NCI-H69 (cell line): Measurements from ENCODE around the gene VPS4B.
"Not testable (repeated sequence)": the region's sequence is repeated elsewhere in the genome, so short reads cannot be mapped to it uniquely, and the experiment has no call there.

Experiments
- DNase-seq: peaks from one replicate; lab custom pipeline; 2025; lab: John Stamatoyannopoulos, UW

VPS4B gene

DNA sequence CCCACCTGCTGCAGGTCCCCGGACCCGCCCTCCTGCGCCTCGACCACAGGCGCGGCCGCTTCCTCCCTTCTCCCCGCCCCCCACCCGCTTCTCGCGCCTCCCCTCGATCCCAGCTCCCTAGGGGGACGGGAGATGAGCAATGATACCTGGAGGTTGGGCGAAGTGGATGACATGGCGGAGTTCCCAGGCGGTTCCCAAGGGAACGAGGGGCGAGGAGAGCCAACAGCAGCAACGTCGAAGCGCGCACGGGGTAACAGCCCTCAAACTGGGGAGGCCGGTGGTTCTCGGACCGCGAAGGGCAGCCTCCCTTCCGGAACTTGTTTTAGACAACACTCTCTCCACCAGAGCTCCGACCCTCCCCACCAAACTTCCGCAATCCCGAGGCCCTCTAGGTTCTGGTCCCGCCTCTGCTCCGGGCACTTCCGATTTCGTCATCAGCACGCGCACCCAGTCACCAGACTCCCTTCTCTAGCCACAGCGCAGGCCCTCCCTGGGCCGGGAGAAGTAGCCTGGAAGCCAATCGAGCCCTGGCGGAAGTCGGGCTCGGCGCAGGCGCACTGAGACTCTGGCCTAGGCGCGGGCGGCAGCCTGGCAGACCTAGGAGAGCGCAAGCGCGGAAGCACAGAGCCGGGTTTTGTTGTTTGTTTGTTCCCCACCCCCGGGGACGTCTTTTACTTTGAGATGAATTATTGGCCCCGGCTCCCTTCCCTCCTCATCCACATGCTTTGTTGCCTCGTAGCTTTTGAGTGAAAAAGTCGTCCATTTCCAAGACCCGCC lies at the start of gene VPS4B:
Gene VPS4B, minus strand, starts transcription at position 390 of the 777 bp plus-strand sequence. Its CDS starts 217 bp downstream, at position 173.
- peak; percentile 100 for DNase-seq

DNA sequence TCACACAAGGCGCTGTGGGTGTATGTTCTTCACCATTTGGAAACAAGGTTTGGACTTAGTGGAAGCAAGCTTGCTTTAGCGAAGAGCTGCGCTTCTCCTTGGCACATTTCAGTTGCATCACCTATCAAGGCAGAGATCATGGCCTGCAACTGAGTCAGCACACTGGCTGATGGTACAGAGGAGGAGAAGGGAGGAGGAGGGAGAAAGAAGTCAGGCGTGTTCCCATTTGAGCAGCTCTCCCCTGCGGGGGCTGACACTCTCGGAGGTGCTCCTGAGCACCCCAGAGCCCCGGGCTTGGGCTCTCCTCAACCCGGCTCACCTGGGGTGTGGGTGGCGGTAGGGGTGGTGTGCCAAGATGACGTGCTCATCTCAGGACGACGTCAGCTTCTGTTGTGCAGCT lies 48.5 kb upstream of the VPS4B start:
- DNase-seq: no peak

DNA sequence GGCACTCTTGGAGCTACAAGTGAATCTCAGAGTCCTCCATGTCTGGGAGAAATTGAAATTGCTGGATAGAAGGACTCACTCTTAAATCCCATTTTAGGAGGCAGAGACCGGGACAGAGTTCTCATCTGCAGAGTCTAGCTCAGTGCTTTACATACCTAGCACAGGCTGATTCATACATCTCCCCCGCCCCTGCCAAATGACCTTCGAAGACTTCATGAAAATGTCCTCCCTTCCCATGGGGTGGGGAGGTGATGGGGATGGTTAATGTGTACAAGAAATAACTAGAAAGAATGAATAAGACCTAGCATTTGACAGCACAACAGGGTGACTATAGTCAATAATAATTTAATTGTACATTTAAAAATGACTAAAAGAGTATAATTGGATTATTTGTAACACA lies 46.3 kb upstream of the VPS4B start:
- no peak for DNase-seq

DNA sequence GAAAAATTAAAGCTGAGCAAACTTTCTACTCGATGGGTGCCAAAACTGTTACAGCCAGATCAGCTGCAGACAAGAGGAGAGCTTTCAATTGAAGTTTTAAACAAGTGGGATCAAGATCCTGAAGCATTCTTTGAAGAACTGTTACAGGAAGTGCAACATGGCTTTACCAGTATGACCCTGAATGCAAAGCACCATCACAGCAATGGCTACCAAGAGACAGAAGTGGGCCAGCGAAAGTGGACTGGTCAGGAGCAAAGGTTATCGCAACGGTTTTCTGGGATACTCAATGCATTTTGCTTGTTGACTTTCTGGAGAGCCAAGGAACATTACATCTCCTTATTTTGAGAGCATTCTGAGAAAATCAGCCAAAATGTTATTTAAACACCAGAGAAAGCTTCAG lies 45.4 kb upstream of the VPS4B start:
- no peak for DNase-seq

DNA sequence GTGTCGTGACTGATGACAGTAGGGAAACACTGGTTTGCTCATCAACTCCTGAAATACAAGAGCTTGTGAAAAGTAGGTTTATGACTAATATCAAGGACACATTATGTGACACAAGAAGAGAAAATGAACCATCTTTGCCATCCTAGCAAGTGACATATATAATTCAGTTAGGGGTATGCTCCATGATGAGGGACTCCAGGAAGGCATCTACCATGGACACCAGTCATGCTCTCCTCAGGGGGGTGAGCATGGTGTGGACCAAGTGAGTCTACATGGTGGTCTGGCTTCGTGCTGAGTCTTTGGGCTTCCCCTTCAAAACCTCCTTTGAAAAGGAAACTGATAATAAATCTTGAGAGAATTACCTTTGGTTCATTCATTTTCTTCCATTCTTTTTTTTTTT lies 42.8 kb upstream of the VPS4B start:
- DNase-seq: no peak

DNA sequence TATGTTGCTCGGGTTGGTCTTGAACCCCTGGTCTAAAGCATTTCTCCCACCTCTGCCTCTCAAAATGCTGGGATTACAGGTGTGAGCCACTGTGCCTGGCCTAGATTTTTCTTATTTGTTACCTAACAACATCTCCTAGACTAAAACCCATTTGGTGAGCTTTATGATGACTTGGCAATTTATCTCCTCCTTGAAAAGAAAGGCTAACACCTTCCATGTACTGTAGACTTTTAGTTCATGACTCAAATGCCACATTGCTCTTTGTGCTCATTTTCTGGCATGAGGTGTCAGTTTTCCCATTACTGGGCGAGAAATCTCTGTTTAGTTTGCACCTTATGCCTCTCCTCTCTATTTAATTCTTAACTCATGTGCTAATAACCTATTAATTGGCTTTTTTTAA lies 42.2 kb upstream of the VPS4B start:
- no peak for DNase-seq

DNA sequence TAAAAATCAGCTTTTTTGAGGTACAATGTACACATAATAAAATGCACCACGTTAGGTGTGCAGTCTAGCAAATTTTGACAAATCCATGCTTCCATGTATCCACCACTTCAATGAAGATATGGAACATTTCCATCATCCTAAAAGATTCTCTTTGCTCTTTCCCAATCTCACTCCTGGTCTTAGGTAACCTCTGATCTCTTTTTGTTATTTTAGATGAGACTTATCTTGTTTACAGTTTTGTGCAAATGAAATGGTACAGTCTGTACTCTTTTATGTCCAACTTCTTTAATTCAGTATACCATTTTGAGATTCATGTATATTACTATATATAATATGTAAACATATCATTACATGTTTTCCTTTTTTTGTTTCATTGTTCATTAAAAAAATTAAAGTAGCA lies 38.1 kb upstream of the VPS4B start:
- DNase-seq: no peak

DNA sequence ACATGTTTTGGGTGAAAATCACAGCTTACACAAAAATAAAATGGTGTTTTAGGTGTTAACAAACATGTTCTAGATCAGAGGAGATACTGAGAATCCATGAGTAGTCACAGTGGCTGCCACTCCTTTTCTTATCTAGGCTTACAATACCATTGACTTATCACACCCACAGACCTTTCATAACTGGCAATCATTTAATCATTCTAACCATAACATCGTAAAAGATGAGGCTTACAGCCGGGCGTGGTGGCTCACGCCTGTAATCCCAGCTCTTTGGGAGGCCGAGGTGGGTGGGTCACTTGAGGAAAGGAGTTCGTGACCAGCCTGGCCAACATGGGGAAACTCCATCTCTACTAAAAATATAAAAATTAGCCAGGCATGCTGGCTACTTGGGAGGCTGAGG lies 35.7 kb upstream of the VPS4B start:
- no peak for DNase-seq

DNA sequence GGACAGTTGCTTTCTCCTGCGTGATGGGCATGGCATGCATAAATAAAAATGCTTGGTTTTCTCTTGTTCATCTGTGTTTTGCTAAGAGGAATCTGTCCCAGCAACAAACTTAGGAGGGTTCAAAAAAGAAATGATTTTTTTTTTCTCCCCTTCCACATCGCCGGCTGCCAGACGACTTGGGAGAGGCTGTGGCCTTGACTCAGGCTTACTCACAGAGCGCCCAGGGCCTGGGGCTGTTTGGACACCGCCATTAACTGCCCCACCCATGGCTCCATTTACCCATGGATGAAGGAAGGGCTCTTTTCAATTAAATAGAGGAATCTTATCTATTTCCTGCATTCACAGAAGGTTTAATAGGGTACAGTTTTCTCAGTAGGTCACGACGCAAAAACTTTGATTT lies 32.2 kb upstream of the VPS4B start:
- DNase-seq: peak; percentile 53

DNA sequence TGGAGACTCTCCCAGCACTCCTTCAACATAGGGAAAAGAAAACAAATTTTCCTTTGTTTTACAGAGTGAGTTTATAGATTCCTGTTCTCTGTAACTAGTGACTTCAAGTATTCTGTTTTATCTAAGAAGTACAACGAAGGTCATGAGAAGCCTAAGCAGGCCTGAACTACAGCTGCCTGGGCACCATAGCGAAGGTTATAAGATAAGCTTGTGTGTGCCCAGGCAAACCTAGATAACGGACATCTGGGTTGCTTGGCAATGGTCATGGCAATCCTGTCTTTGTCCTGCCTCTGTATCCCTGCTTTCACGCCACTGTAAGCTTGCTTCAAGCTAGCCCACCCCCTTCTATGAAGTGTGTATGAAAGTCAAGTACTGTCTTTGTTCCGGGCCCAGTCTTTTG lies 30.5 kb upstream of the VPS4B start:
- not testable (repeated sequence) for DNase-seq

DNA sequence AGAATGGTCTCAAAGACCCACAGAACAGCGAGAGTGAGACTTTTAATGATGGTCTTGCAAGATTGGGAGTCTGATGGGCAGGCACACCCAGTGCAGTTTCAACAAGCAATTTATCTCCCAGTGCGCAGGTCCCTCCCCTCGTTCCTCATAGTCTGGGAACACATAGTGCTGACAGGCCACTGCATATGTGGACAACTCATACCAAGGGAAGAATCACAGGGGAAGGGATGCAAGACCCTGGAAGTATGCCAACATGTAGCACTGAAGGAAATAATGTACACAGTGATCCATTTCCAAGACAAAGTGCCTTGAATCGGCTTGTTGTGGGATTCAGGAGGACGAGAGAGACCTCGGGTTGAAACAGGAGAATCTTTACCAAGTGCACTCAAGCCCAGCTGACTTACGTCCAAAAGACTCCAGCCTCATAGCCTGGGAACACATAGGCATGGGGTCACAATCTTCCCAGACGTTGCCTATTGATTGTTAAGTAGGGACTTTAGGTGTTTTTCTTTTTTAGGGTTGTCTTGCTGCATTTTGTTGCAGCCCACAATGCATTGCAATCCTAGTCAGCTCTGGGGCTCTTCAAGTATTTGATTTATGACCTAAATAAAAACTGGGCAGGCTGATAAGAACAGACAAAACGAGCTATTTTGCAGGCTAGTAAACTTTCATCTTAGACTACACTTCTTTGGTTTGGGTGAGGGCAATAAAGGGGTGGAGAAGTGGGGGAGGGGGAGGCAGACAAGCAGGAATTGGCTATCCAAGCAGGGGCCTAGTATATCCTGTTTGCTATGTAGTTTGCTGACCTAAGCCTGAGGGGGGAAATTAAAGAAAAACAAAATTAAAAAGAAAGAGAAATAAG lies 29.8 kb upstream of the VPS4B start:
- peak; percentile 37 for DNase-seq

DNA sequence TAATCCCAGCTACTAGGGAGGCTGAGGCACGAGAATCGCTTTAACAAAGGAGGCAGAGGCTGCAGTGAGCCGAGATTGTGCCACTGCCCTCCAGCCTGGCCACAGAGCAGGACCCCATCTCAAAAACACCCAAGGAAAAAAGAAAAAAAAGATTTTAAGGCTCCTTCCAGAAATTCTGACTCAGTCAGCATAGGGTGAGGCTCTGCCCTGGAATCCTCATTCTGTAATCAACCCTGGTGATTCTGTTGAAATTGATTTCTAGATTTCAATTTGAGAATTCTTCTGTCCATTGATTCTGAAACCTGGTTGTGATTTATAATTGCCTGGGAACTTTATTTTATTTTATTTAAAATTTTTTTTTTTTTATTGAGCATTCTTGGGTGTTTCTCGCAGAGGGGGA lies 27.1 kb upstream of the VPS4B start:
- no peak for DNase-seq

DNA sequence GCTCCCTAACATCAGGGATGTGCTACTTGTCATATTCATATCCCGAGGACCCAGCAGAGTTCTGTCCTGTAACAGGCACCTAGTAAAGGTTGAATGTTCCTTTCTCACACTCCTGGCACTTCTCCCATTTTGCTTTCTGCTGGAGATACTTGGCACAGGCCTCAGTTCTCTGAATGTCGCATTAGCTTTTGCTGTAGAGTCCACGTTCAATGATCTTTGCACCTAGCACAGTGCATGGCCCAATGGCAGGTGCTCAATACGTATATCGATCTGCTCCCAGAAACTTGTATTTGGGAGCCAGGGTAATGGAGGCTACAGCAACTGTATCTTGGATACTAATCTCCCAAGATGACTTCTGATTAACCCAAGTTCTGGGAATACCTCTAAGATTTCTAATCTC lies 24.8 kb upstream of the VPS4B start:
- DNase-seq: no peak

DNA sequence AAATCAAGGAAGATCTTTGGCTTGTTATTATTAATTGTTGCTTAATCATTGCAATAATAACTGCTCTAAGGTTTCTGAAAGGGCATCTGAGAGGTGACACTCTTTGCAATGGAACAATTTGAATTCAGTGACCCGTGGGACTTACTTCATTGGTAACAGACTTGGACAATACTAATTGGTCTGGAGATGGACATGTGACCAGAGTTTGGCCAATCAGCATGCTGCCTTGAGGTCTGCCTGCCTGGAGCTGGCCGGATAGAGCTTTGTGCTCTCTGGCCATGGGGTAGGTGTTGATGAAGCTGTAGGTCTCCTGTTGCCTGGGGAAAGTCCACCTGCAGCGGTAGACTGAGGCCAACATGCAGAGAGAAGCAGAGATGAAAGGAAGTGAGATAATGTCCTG lies 24.0 kb upstream of the VPS4B start:
- DNase-seq: peak; percentile 27

DNA sequence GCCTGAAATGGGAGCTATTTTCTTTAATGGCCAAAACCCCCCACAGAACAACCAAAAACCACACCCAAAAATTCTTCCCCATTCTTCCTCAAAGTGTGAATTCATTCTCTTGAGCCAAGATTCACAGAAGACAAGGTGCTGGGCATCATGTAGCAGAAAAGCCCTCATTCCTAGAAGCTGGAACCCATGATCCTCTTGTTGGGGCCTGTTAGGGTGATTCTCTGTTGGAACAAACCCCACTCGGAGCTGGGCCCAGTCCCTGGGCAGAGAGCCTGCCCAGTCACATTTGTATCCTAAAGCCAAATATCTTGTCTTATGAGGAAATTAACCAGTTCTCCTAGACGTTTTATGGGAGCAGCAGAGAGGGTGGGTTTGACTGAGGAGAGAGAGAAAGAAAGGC lies 22.8 kb upstream of the VPS4B start:
- DNase-seq: no peak

DNA sequence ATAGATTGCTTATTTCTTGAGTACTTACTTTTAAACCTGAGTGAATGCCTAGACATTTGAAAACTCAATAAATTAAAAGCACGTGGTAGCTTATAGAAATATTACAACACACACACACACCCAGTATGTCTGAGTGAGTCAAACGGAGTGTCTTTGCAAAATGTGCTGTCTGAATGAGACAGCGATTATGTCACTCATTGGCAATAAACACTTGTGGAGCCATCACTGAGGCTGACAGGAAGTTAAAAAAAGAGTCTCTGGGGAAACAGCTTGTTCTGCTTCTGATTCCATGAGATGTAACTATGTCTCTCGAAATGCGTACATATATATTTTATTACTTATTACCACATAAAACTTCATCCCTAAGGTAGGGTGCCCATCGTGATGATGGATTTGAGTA lies 22.3 kb upstream of the VPS4B start:
- no peak for DNase-seq

DNA sequence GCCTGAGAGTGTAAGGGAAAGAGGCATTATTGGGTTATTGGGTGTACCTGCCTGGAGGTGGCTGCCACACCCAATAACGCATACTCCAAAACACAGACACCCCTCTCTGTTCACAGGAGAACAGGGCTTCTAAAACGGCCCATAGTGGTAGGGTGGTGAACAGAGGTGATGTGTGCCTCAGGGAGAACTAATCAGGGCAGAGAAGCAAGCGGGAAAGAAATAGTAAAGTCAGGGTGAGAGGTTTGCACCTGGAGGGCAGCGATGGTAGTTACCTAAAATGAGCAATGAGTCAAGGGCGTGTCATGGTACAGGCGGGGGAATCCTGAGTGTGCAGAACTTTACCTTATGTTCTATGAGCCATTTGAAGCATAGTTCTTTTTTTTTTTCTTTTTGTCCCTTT lies 21.6 kb upstream of the VPS4B start:
- no peak for DNase-seq

DNA sequence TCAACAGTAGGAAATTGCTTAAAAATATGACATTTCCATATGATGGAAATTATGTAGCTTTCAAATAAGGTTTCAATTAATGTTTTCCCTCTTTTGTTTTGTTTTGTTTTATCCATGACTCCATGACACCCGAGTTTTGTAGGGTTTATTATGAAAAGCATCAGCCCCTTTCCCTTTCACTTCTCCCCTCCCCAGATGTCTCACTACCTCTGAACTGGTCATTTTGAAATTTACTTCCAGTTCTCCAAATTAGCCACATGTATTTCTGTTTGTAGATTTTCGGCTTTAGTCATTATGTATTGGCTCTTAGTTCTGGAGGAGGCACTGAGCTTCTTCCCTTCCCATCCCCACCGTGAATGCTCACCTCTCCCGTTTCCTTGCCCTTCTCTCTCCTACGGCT lies 18.6 kb upstream of the VPS4B start:
- no peak for DNase-seq

DNA sequence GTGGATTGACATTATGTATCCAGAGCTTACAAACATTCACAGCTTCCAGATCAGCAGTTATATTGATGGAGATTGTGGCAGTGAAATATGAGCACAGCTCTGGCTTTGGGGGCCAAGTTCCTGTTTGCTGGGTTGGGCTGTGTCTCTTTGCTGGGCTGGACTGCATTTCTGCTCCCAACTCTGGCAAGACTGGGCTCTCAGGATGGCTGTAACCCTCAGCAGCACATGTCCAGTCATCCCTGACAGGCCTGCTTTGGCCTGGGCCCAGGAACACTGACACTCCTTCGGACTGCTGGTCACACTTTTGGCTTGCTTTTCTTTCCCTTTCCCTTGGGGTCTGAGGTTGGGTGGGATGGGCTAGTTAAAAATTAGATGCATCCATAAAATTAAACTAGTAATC lies 17.9 kb upstream of the VPS4B start:
- DNase-seq: no peak

DNA sequence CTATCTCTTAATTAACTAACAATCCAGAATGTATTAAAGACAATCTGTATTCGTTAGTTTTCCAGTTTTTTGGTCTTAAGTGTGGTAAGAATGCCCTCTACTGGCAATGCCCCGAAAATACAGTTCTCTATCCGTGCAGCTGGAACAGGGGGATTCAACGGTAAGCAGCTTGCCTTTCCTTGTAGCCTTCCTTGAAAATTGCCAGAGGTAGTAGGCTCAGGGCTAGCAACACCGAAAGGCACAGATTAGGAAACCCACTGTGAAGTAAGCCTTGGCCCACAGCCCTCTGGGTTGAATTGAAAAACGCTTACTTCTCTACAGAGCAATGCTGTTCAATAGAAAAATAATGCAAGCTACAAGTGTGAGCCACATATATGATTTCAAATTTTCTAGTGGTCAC lies 17.1 kb upstream of the VPS4B start:
- DNase-seq: peak; percentile 84

DNA sequence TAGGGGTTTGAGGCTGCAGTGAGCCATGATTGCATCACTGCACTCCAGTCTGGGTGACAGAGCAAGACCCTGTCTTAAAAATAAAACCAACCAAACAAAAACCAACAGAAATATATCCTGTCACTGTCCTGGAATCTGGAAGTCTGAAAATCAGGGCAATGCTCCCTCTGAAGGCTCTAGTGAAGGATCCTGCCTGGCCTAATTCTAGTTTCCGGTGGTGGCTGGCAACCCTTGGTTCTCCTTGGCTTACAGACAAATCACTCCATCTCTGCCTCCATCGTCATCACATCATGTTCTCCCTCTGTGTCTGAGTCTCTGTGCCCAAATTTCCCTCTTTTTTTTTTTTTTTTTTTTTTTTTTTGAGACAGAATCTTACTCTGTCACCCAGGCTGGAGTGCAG lies 15.9 kb upstream of the VPS4B start:
- DNase-seq: no peak

DNA sequence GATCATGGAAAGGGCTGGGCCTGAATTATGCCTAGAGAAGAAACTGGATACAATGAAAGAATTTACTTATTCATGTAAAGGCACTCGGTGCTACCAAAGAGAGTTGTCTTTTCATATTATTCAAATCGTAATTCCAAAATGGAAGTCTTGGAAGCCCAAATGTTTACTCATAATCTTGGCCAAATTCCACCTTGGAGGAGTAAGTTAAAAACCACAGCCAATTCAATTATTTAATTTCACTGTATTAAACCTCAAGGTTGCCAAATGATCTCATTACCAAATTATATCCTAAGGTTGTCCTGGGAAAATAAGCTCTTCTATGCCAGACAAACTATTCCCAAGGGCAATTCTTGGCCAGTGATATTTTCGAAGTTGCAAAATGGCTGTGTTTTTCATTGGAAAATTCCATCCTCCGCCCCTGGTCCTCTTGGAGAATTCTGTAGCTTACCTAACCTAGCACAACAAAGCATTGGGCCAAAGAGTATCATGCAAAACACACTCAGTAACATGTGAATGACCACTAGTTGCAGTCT lies 11.1 kb upstream of the VPS4B start:
- no peak for DNase-seq

DNA sequence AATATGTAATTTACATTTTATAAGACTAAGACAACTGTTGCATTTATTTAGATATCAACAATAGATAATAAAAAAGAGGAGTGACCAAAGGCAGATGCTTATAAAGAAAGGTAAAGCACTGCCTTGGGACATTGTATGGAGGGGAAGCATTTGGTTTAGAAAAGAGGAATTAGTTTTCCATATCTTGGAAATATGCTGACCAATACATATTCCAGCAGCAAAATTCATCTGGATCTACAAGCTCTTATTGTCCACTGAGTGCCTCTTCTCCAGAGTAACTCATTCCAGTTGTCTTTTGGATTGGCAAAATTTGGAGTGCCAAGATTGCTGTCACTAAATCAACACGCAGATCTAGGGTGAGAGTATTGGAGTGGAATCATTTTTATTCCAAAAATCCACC lies 8.9 kb upstream of the VPS4B start:
- no peak for DNase-seq
